SK-N-MC (cell line): ENCODE data around the gene RALGPS1.

ENCODE experiments used
- EZH2 ChIP-seq: fragments of 200-600 bp; sonication (generic); IDR thresholded peaks from one replicate; pipeline ENCODE4 v1.6.1; 2017; ENCODE audit warnings: antibody characterized with exemption
- POLR2AphosphoS5 ChIP-seq: IDR thresholded peaks from 2 replicates; pipeline ENCODE4 v1.6.1; 2012; ENCODE audit warnings: mild to moderate bottlenecking, low read depth, low read length, borderline replicate concordance

GRCh38 chr9:126904586-126904985, 10.0 kb upstream of the RALGPS1 start:
- TF ChIP-seq POLR2AphosphoS5, result no peak
- TF ChIP-seq EZH2, result no peak
